ENCODE results near the gene D2HGDH.

GRCh38 chr2:241724259-241724974 lies 10.0 kb upstream of the D2HGDH start:
- TF ChIP-seq EZH2 (IDR thresholded peaks at IDR 0.05; ENCODE audit: borderline replicate concordance, low read depth, low read length, severe bottlenecking): no peak
- TF ChIP-seq, protein P1, sequence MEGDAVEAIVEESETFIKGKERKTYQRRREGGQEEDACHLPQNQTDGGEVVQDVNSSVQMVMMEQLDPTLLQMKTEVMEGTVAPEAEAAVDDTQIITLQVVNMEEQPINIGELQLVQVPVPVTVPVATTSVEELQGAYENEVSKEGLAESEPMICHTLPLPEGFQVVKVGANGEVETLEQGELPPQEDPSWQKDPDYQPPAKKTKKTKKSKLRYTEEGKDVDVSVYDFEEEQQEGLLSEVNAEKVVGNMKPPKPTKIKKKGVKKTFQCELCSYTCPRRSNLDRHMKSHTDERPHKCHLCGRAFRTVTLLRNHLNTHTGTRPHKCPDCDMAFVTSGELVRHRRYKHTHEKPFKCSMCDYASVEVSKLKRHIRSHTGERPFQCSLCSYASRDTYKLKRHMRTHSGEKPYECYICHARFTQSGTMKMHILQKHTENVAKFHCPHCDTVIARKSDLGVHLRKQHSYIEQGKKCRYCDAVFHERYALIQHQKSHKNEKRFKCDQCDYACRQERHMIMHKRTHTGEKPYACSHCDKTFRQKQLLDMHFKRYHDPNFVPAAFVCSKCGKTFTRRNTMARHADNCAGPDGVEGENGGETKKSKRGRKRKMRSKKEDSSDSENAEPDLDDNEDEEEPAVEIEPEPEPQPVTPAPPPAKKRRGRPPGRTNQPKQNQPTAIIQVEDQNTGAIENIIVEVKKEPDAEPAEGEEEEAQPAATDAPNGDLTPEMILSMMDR (IDR thresholded peaks at IDR 0.05; ENCODE audit: borderline replicate concordance, extremely low read depth, low read length, poor library complexity, severe bottlenecking): peak; percentile 60
